ENCODE data around the gene ITPKC.

GRCh38 chr19:40762754-40763470, 46.0 kb downstream of the ITPKC start:
- TF ChIP-seq POLR2AphosphoS5 (IDR thresholded peaks at IDR 0.05; ENCODE audit: low read depth, low read length) (no peak), CTCF (CRISPR knock-in tag; IDR thresholded peaks at IDR 0.05) (no peak), PRDM15 (CRISPR knock-in tag; IDR thresholded peaks at IDR 0.05) (no peak), ZHX2 (IDR thresholded peaks at IDR 0.05; ENCODE audit: low read depth) (no peak), ZHX2 (CRISPR knock-in tag; IDR thresholded peaks at IDR 0.05; ENCODE audit: borderline replicate concordance) (no peak), IKZF5 (CRISPR knock-in tag; IDR thresholded peaks at IDR 0.05) (no peak), ZNF367 (CRISPR knock-in tag; IDR thresholded peaks at IDR 0.05; ENCODE audit: borderline replicate concordance) (no peak), SMC3 (IDR thresholded peaks at IDR 0.05; ENCODE audit: low read length) (no peak), GTF2F1 (IDR thresholded peaks at IDR 0.05; ENCODE audit: low read length) (no peak), CBX5 (CRISPR knock-in tag; IDR thresholded peaks at IDR 0.05; ENCODE audit: borderline replicate concordance) (no peak), ZGPAT (CRISPR knock-in tag; IDR thresholded peaks at IDR 0.05) (no peak), MTA3 (CRISPR knock-in tag; IDR thresholded peaks at IDR 0.05) (no peak), ELF1 (CRISPR knock-in tag; IDR thresholded peaks at IDR 0.05) (no peak)

Measured in HepG2 (cell line).